DOHH2 (cell line): ENCODE measurements around the gene HPCA.

ENCODE experiments used
- H3F3A ChIP-seq: fragments of 200-600 bp; sonication (generic), shearing (Covaris generic); 2 replicates; pipeline ENCODE4 v1.6.0; 2016; ENCODE audit warnings: antibody characterized with exemption, mild to moderate bottlenecking; ENCODE audit not compliant: control insufficient read depth, insufficient read depth
- H3K27ac ChIP-seq: fragments of 200-600 bp; sonication (generic); 2 replicates; pipeline ENCODE4 v1.5.1; 2014; ENCODE audit warnings: low read depth, mild to moderate bottlenecking, low read length, moderate library complexity
- H3K27me3 ChIP-seq: fragments of 200-600 bp; sonication (generic); 2 replicates; pipeline ENCODE4 v1.6.1; 2014; ENCODE audit warnings: mild to moderate bottlenecking, low read length, mixed read lengths; ENCODE audit not compliant: control insufficient read depth
- H3K36me3 ChIP-seq: fragments of 200-600 bp; sonication (generic); 2 replicates; pipeline ENCODE4 v1.6.1; 2014; ENCODE audit warnings: mild to moderate bottlenecking, low read length, moderate library complexity, mixed read lengths; ENCODE audit not compliant: control insufficient read depth
- H3K4me1 ChIP-seq: fragments of 200-600 bp; sonication (generic); 2 replicates; pipeline ENCODE4 v1.6.1; 2014; ENCODE audit warnings: mild to moderate bottlenecking, low read length, mixed read lengths; ENCODE audit not compliant: control insufficient read depth
- H3K4me2 ChIP-seq: fragments of 200-600 bp; sonication (generic); 2 replicates; pipeline ENCODE4 v1.6.0; 2014; ENCODE audit warnings: mild to moderate bottlenecking, low read length, moderate library complexity
- H3K4me3 ChIP-seq: fragments of 200-600 bp; sonication (generic); 2 replicates; pipeline ENCODE4 v1.5.1; 2014; ENCODE audit warnings: mild to moderate bottlenecking, low read length, mixed read lengths
- H3K79me2 ChIP-seq: fragments of 200-600 bp; sonication (generic); 2 replicates; pipeline ENCODE4 v1.6.1; 2014; ENCODE audit warnings: mild to moderate bottlenecking, low read length, mixed read lengths; ENCODE audit not compliant: control insufficient read depth
- H3K9me2 ChIP-seq: fragments of 200-600 bp; sonication (generic); replicated peaks from 2 replicates; pipeline ENCODE4 v1.6.1; 2014; ENCODE audit warnings: mild to moderate bottlenecking, low read length, mixed read lengths; ENCODE audit not compliant: control insufficient read depth
- H3K9me3 ChIP-seq: fragments of 200-600 bp; sonication (generic); 2 replicates; pipeline ENCODE4 v1.6.1; 2014; ENCODE audit warnings: antibody characterized with exemption, low read length, mixed read lengths; ENCODE audit not compliant: control insufficient read depth, insufficient read depth
- H4K20me1 ChIP-seq: fragments of 200-600 bp; sonication (generic); 2 replicates; pipeline ENCODE4 v1.6.0; 2014; ENCODE audit warnings: low read depth, mild to moderate bottlenecking, antibody characterized with exemption, low read length, moderate library complexity; ENCODE audit not compliant: control insufficient read depth, insufficient read depth
- EZH2phosphoT487 ChIP-seq: fragments of 200-600 bp; sonication (generic); IDR thresholded peaks from 2 replicates; pipeline ENCODE4 v1.6.1; 2017; ENCODE audit warnings: borderline replicate concordance, mild to moderate bottlenecking, antibody characterized with exemption, low read length, moderate library complexity, mixed read lengths
- TF ChIP-seq, protein P1 (sequence below): fragments of 200-600 bp; sonication (generic); IDR thresholded peaks from one replicate; pipeline ENCODE4 v1.5.1; 2014; ENCODE audit warnings: antibody characterized with exemption, mild to moderate bottlenecking, low read depth, low read length; ENCODE audit not compliant: poor library complexity, severe bottlenecking

Gene HPCA

DNA sequence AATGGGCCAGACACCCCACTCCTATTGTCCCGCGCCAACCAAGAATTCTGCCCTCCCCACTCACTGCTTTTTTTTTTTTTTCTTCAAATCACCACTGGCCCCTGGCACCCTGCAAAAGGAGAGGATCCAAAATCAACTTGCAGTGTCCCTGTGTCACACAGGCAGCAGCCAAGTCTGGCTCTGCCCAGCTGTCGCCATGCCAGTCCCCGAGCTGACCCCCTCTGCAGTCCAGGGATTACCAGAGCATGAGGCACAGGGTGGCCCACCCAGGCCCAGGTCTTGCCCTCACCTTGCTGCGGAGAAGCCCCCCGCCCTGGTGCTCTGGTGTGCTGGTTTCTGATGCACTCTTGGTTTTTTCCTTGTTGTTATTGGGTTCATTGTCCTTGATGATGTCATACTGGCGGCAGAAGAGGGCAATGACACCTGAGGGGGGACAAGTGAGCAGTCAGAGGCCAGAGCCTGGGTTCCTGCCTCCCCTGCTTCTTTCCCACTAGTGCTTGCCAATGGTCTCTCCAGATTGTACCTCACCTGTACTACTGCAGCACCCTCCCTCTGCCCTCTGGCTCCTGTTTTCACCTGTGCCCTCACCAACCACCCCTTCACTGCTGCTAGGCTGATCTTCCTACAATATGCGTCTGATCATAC lies 21.8 kb upstream of the HPCA start:
- no peak overlapping the region for H3K4me2 ChIP-seq
- H3K4me1 ChIP-seq: no peaks in the 10 kb centered on the region
- H4K20me1 ChIP-seq: no peaks in the 10 kb centered on the region
- no peaks in the 10 kb centered on the region; the same call in 1 of the 2 replicates for H3F3A ChIP-seq
- no peak overlapping the region for H3K4me3 ChIP-seq
- no peaks in the 10 kb centered on the region for H3K9me3 ChIP-seq
- H3K79me2 ChIP-seq: no peaks in the 10 kb centered on the region
- H3K27me3 ChIP-seq: no peaks in the 10 kb centered on the region
- H3K9me2 ChIP-seq: no peaks in the 10 kb centered on the region
- H3K36me3 ChIP-seq: peaks cover 16% of the 10 kb centered on the region
- TF ChIP-seq, protein P1, sequence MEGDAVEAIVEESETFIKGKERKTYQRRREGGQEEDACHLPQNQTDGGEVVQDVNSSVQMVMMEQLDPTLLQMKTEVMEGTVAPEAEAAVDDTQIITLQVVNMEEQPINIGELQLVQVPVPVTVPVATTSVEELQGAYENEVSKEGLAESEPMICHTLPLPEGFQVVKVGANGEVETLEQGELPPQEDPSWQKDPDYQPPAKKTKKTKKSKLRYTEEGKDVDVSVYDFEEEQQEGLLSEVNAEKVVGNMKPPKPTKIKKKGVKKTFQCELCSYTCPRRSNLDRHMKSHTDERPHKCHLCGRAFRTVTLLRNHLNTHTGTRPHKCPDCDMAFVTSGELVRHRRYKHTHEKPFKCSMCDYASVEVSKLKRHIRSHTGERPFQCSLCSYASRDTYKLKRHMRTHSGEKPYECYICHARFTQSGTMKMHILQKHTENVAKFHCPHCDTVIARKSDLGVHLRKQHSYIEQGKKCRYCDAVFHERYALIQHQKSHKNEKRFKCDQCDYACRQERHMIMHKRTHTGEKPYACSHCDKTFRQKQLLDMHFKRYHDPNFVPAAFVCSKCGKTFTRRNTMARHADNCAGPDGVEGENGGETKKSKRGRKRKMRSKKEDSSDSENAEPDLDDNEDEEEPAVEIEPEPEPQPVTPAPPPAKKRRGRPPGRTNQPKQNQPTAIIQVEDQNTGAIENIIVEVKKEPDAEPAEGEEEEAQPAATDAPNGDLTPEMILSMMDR: no peak
- no peak for TF ChIP-seq EZH2phosphoT487
- H3K27ac ChIP-seq: no peak overlapping the region

DNA sequence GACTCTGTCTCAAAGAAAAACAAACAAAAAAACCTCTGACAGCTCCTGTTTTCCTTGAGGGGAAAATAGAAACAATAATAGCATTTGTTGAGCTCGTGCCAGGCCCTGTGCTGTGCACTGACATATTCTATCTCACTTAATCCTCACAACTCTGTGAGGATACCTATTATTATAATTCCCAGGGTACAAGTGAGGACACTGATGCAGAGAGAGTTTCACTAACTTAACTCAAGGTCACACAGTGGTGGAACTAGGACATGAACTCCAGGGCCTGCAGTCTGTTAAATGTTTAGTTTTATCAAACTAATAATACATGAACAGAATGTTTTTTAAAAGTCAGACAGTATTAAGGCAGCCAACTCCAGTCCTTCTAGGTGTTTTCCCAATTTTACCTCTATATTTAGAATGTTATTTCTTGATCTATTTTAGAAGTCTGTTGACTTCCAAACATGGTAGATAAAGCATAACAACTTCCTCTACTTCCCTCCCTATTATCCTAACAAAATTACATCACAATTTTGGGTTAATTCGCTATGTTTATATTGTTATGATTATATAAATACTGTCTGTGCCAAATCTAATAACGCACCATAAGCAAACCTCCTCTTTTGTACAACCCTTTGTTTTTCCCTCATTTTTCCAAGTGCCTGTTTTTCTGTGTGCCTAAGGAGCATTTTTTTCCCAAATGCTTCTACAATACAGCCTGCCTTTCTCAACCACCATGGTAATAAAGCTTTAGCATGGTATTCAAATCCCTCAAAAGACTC lies 20.5 kb upstream of the HPCA start:
- Histone ChIP-seq H3K4me1 (no peaks in the 10 kb centered on the region), H3K9me3 (no peaks in the 10 kb centered on the region), H3K36me3 (peaks cover 14% of the 10 kb centered on the region), H3K4me2 (no peak overlapping the region), H3K4me3 (no peak overlapping the region), H3K79me2 (no peaks in the 10 kb centered on the region), H4K20me1 (no peaks in the 10 kb centered on the region), H3K9me2 (no peaks in the 10 kb centered on the region), H3F3A (no peaks in the 10 kb centered on the region; the same call in 1 of the 2 replicates), H3K27me3 (peaks cover 8% of the 10 kb centered on the region), H3K27ac (no peak overlapping the region)
- TF ChIP-seq EZH2phosphoT487: no peak
- TF ChIP-seq, protein P1: no peak

GRCh38 chr1:32867151-32867550 lies 19.1 kb upstream of the HPCA start:
- Histone ChIP-seq H3K79me2 (no peaks in the 10 kb centered on the region), H3K9me3 (no peaks in the 10 kb centered on the region), H3K4me2 (no peak overlapping the region), H3K4me3 (no peak overlapping the region), H3K9me2 (no peaks in the 10 kb centered on the region), H3K36me3 (peaks cover 7% of the 10 kb centered on the region; the same call in 1 of the 2 replicates), H3K27me3 (peaks cover 21% of the 10 kb centered on the region), H3K27ac (no peak overlapping the region), H4K20me1 (peaks cover 6% of the 10 kb centered on the region; the same call in 1 of the 2 replicates), H3F3A (no peaks in the 10 kb centered on the region; the same call in 1 of the 2 replicates), H3K4me1 (peaks cover 7% of the 10 kb centered on the region)
- no peak for TF ChIP-seq EZH2phosphoT487
- TF ChIP-seq, protein P1: no peak
